Tibial nerve (tissue), 4 donors: ENCODE measurements around the gene FABP3. TPM values are rescaled to one million over a fixed set of nuclear protein-coding genes. Genes with fewer than 3 reads are reported as not detected.

Experiments
- DNase-seq, 2 donors: peaks; one replicate each; pipeline ENCODE4 v3.0.0-alpha.2; 2019; ENCODE audit warnings: low spot score in 2 of 2
- H3K27ac ChIP-seq, 4 donors: fragments of 200-600 bp; sonication (generic) in 3 of 4; one replicate each; pipeline ENCODE4 v1.5.1; 2017 to 2019; ENCODE audit warnings: mild to moderate bottlenecking in 1 of 4
- H3K27me3 ChIP-seq, 2 donors: fragments of 200-600 bp; sonication (generic) in 1 of 2; one replicate each; pipeline versions ENCODE4 v1.5.1 to v1.6.0; 2017 to 2019
- H3K36me3 ChIP-seq, 3 donors: fragments of 200-600 bp; sonication (generic); one replicate each; pipeline ENCODE4 v1.5.1; 2018 to 2019
- H3K4me1 ChIP-seq, 4 donors: fragments of 200-600 bp; sonication (generic) in 3 of 4; one replicate each; pipeline ENCODE4 v1.5.1; 2017 to 2019
- H3K4me3 ChIP-seq, 4 donors: fragments of 200-600 bp; sonication (generic) in 3 of 4; one replicate each; pipeline ENCODE4 v1.5.1; 2017 to 2019; ENCODE audit warnings: mild to moderate bottlenecking in 1 of 4, moderate library complexity in 1 of 4
- H3K9me3 ChIP-seq, 4 donors: fragments of 200-600 bp; sonication (generic) in 3 of 4; one replicate each; pipeline ENCODE4 v1.5.1; 2017 to 2019
- EP300 ChIP-seq, 2 donors: sonication (generic); formaldehyde crosslinking; IDR thresholded peaks; one replicate each; pipeline ENCODE4 v1.6.1; 2017; ENCODE audit warnings: antibody characterized with exemption in 2 of 2, mild to moderate bottlenecking in 1 of 2
- POLR2A ChIP-seq, 2 donors: fragments of 450-650 bp; IDR thresholded peaks; one replicate each; pipeline ENCODE4 v1.6.1; 2017; ENCODE audit warnings: antibody characterized with exemption in 2 of 2, mild to moderate bottlenecking in 2 of 2, moderate library complexity in 2 of 2
- WGBS, 2 donors: methylation state at CpG; one replicate each; pipeline ENCODE4 v1.1.5; 2018; 5-methylcytosine and 5-hydroxymethylcytosine counted together
- total RNA-seq, 4 donors: library from RNA; depleted of rRNA; stranded (reverse); fragments of >200 nt; gene quantifications; one replicate each; pipeline ENCODE4 v1.1.0, GENCODE V29; 2016
- TF ChIP-seq, protein P1 (sequence below), 5 experiments: fragments of 200-600 bp in 3 of 5; fragments of 450-650 bp in 2 of 5; sonication (generic) in 3 of 5; IDR thresholded peaks; one replicate each; pipeline ENCODE4 v1.5.1; 2016 to 2019; ENCODE audit warnings: antibody characterized with exemption in 5 of 5, mild to moderate bottlenecking in 3 of 5, moderate library complexity in 2 of 5

FABP3 gene
- total RNA-seq, 4 donors from 2014 or later, result 0.98 to 8.1 (median 3.4) TPM

DNA sequence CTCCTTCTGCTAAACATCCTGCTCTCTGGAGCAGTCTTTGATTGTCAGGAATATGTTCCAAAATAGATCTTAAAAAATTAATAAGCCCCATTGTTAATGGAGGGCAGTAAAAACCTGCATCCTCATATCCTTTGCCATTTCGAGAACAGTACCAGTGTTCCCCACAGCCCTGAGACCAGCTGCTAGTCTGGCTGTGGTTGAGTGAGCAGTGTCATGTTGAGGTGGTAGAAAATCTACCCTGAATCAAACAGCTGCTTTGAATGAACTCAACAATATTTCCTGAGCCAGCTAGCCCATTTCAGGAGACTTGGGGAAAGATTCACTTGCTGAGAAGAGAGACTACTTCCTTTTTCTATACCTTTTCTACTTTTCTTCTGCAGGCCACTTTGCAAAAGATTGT, 24.4 kb downstream of the FABP3 start:
- WGBS, 2 donors, result 81 to 92% methylated on average over 1 of the region's 1 CpG
- H3K27ac ChIP-seq, result no peak overlapping the region
- no peaks in the 10 kb centered on the region for H3K27me3 ChIP-seq
- H3K4me1 ChIP-seq, result no peaks in the 10 kb centered on the region
- peaks cover 0 to 75% (median 11%) of the 10 kb centered on the region in 3 donors for H3K36me3 ChIP-seq
- no peaks in the 10 kb centered on the region for H3K9me3 ChIP-seq
- no peak for DNase-seq
- no peak overlapping the region for H3K4me3 ChIP-seq
- TF ChIP-seq POLR2A (IDR thresholded peaks at IDR 0.05), result no peak
- no peak for TF ChIP-seq EP300 (IDR thresholded peaks at IDR 0.05)
- TF ChIP-seq, protein P1, sequence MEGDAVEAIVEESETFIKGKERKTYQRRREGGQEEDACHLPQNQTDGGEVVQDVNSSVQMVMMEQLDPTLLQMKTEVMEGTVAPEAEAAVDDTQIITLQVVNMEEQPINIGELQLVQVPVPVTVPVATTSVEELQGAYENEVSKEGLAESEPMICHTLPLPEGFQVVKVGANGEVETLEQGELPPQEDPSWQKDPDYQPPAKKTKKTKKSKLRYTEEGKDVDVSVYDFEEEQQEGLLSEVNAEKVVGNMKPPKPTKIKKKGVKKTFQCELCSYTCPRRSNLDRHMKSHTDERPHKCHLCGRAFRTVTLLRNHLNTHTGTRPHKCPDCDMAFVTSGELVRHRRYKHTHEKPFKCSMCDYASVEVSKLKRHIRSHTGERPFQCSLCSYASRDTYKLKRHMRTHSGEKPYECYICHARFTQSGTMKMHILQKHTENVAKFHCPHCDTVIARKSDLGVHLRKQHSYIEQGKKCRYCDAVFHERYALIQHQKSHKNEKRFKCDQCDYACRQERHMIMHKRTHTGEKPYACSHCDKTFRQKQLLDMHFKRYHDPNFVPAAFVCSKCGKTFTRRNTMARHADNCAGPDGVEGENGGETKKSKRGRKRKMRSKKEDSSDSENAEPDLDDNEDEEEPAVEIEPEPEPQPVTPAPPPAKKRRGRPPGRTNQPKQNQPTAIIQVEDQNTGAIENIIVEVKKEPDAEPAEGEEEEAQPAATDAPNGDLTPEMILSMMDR (IDR thresholded peaks at IDR 0.05), result no peak

DNA sequence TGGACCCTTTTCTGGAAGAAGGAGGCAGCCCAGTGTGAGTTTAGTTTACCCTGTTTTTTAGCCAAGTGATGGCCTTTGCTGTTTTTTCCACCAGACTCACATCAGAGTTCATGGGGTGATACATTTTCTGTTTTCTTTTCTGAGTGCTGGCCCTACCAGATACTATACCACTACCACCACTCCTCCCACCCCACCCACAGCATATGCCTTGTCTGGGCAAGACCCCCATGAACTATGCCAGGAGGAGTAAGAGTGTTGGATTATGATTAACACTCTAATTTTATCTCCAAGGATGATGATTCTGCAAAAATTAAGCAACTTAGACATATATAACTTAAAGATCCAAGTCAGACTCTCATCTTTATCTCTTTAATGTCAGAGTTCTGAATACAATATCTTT, 26.1 kb downstream of the FABP3 start:
- Histone ChIP-seq H3K9me3 (no peaks in the 10 kb centered on the region), H3K4me3 (no peak overlapping the region), H3K4me1 (no peaks in the 10 kb centered on the region), H3K27me3 (no peaks in the 10 kb centered on the region), H3K27ac (no peak overlapping the region), H3K36me3 (peaks cover 0 to 58% (median 11%) of the 10 kb centered on the region in 3 donors)
- no peak for DNase-seq
- TF ChIP-seq EP300 (IDR thresholded peaks at IDR 0.05) (no peak), POLR2A (IDR thresholded peaks at IDR 0.05) (no peak)
- TF ChIP-seq, protein P1 (IDR thresholded peaks at IDR 0.05), result no peak

DNA sequence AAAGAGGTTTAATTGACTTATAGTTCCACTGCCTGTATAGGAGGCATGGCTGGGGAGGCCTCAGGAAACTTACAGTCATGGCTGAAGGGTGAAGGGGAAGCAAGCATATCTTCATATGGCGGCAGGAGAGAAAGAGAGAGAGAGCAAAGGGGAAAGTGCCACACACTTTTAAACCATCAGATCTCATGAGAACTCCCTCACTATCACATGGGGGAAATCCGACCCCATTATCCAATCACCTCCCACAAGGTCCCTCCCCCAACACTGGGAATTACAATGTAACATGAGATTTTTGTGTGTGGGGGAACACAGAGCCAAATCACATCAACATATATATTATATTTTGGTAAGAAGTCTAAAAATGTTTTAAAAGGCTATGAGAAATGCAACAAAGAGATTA, 27.2 kb downstream of the FABP3 start:
- peaks cover 0 to 47% (median 11%) of the 10 kb centered on the region in 3 donors for H3K36me3 ChIP-seq
- no peak overlapping the region for H3K4me3 ChIP-seq

DNA sequence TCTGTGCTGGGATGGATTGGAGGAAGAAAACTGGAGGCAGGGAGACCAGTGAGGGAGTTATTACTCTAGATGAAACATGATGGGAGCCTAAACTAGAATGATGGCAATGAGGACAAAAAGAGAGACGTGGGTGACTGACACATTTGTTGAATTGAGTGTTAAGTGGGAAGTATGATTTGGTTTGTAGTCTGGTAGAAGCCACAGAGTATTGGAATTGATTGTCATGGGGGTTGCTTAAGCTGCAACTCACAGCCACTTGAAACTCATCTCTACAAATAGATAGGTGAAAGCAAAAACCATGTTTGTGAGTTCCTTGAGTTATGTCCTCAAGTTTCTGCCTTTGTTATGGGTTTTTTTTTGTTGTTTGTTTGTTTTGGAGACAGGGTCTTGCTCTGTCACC, 28.4 kb downstream of the FABP3 start:
- Histone ChIP-seq H3K9me3 (no peaks in the 10 kb centered on the region), H3K36me3 (peaks cover 0 to 39% (median 10%) of the 10 kb centered on the region in 3 donors), H3K27me3 (no peaks in the 10 kb centered on the region), H3K27ac (no peak overlapping the region), H3K4me1 (no peaks in the 10 kb centered on the region), H3K4me3 (no peak overlapping the region)
- WGBS, 2 donors, result 28 to 77% methylated on average over 1 of the region's 1 CpG
- no peak for DNase-seq
- TF ChIP-seq EP300 (IDR thresholded peaks at IDR 0.05), result no peak

More for the DNA sequence above, 27.2 kb downstream of the FABP3 start:
- no peak for DNase-seq
- Histone ChIP-seq H3K27ac (no peak overlapping the region), H3K4me1 (no peaks in the 10 kb centered on the region), H3K9me3 (no peaks in the 10 kb centered on the region), H3K27me3 (no peaks in the 10 kb centered on the region)
- TF ChIP-seq POLR2A (IDR thresholded peaks at IDR 0.05) (no peak), EP300 (IDR thresholded peaks at IDR 0.05) (no peak)
- TF ChIP-seq, protein P1 (IDR thresholded peaks at IDR 0.05), result no peak
- WGBS, 2 donors, result 84 to 88% methylated on average over 2 of the region's 2 CpGs

DNA sequence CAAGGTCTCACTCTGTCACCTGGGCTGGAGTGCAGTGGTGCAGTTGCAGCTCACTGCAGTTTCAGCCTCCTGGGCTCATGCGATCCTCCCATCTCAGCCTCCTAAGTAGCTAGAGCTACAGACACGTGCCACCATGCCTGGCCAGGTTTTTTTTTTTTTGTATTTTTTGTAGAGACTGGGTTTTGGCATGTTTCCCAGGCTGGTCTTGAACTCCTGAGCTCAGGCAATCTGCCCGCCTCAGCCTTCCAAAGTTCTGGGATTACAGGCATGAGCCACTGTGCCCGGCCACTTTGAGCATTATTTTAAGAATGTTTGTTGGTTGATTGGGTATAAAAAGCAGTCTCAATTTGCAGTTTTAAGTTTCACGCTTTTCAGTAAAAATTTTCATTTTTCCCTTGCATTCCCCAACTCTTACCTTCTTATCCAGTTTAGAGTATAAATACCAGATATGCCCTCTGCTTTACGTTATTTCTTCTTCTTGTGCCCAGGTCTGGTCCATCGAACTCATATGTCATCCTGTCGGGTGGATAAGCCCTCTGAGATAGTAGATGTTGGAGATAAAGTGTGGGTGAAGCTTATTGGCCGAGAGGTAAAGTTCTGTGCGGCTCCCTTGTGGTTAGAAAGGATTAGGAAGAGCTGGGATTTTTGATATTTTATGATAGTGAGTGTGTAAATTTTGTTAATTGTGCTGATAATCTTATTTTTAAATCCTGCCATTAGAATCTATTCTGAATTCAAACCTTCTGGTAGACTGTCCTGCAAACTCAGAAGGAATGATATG, 36.0 kb downstream of the FABP3 start:
- H3K4me1 ChIP-seq, result no peaks in the 10 kb centered on the region
- no peak overlapping the region for H3K4me3 ChIP-seq
- peaks cover 0 to 23% (median 6%) of the 10 kb centered on the region in 3 donors for H3K36me3 ChIP-seq
- no peaks in the 10 kb centered on the region for H3K27me3 ChIP-seq
- no peak for DNase-seq
- H3K9me3 ChIP-seq, result no peaks in the 10 kb centered on the region
- WGBS, 2 donors, result 85 to 89% methylated on average over 10 of the region's 10 CpGs
- H3K27ac ChIP-seq, result no peak overlapping the region
- TF ChIP-seq POLR2A (IDR thresholded peaks at IDR 0.05) (no peak), EP300 (IDR thresholded peaks at IDR 0.05) (no peak)
- TF ChIP-seq, protein P1 (IDR thresholded peaks at IDR 0.05), result no peak
